Activated gamma-delta T cell treated with Interleukin-2 at 50 U/mL for 16 hours (primary cell): ENCODE data around the gene DNAAF1.
A peak's percentile ranks its signal among the peaks of the same experiment; 100 is the strongest.
"Not testable (repeated sequence)": the region's sequence is repeated elsewhere in the genome, so short reads cannot be mapped to it uniquely, and the experiment has no call there.

Experiments
- DNase-seq: peaks from one replicate; pipeline ENCODE4 v3.0.0-alpha.2; 2020

Gene DNAAF1

GRCh38 chr16:84144859-84145639 is at the start of gene DNAAF1, which contains the start of gene HSDL1:
Gene DNAAF1, plus strand, starts transcription at chr16:84145308. Its CDS starts 133 bp downstream, at chr16:84145441.
Gene HSDL1, minus strand, starts transcription at chr16:84145177. Its CDS starts 13,856 bp downstream, at chr16:84131321.
- peak; percentile 94 for DNase-seq

- DNase-seq: no peak
Measured at GRCh38 chr16:84095466-84095865, 49.6 kb upstream of the DNAAF1 start.

GRCh38 chr16:84096447-84097005 is 48.6 kb upstream of the DNAAF1 start:
- DNase-seq: no peak

GRCh38 chr16:84098939-84099338 is 46.2 kb upstream of the DNAAF1 start:
- no peak for DNase-seq

DNA sequence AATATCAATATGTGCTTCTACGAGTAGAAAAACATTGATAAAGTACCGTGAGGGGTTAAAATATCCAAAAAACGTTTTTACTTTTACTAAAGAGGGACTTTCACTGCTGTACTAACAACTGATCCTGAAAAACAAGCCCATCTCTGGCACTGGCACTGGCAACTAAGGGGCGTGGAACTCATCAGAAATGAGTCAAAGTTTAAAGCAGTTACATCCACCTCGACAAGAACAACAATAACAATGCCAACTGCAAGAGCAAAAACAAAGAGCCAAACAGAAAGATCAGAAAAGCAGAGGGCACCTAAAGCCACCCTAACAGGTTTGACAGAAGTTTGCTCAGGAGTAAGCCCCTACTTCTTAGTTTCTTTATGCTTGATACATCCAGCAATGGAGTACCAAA is 41.4 kb upstream of the DNAAF1 start:
- DNase-seq: no peak

DNA sequence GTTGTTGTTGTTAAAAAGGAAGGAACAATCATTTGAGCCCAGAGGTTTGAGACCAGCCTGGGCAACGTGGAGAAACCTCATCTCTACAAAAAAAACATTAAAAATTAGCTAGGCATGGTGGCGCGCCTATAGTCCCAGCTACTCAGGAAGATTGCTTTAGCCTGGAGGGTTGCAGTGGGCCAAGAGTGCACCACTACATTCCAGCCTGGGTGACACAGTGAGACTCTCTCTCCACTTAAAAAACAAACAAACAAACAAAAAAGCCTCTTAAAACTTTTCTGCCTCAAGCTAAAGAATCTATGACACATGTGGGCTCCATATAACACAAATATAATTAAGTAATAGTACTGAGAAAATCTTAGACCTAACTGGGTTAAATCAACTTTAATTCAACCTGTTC is 40.9 kb upstream of the DNAAF1 start:
- no peak for DNase-seq

DNA sequence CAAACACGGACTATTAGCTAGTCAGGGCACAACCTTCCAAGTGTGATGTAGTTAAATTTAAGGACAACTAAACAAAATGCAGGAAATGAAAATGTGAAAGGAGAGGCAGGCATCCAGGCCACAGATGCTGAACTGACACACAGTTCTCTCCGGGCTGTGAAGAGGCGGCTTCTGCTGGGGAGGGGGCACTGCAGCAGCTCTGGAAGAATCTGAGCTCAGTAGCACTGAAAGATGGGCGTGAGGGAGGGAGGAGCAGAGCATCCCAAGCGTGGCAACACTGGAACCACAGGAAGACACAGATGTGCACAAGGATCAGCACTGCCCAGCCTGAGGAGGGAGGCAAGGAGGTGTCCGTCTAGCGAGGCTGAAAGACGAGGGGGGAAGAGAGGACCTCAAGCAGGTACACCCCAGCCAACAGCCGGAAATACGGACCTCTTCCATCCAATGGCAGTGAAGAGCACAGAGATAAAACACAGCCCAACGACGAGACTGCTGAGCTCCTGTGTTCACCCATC is 39.8 kb upstream of the DNAAF1 start:
- DNase-seq: no peak

DNA sequence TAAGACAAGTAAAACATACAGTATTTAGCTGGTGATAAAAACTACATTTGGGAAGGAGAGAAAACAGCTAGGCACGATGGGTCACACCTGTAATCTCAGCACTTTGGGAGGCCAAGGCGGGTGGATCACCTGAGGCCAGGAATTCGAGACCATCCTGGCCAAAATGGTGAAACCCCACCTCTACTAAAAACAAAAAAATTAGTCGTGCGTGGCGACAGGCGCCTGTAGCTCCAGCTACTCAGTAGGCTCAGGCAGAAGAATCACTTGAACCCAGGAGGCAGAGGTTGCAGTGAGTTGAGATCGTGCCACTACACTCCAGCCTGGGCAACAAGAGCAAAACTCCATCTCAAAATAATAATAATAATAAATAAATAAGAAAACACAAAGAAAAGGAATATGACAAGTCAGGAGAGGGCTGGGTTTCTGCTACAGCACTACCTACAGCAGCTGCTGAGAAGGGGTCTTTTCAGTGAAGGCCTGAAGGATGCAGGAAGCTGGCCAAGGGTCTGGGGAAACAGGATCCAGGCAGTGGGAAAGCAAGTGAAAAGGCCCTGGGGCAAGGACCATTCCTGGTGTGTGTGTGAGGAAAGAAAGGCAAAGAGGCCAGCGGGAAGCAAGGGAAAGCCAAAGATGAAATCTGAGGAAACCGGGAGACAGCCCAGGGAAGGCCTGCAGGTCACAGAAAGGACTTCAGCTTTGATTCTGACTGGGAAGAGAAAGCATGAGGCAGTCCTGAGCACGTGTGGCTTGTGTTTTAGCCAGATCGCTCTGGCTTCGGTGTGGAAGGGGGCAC is 39.0 kb upstream of the DNAAF1 start:
- no peak for DNase-seq

GRCh38 chr16:84107921-84108320 is 37.2 kb upstream of the DNAAF1 start:
- DNase-seq: no peak

GRCh38 chr16:84109598-84110335 is 35.3 kb upstream of the DNAAF1 start:
- DNase-seq: no peak

GRCh38 chr16:84110527-84110926 is 34.6 kb upstream of the DNAAF1 start:
- DNase-seq: no peak

DNA sequence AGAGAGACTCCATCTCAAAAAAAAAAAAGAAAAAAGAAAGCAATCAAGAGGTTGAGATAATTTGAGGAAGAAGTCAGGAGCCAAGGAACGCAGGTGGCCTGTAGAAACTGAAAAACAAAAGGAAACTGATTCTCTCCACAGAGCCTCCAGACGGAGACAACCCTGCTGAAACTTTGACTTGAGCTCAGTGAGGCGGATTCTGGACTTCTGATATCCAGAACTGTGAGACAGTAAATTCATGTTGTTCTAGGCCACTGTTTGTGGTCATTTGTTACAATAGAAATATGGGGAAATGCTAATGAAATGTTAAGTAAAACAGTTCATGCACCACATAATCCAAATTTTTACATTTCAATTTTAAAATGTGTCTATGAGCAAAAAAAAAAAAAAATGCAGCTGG is 33.6 kb upstream of the DNAAF1 start:
- no peak for DNase-seq

DNA sequence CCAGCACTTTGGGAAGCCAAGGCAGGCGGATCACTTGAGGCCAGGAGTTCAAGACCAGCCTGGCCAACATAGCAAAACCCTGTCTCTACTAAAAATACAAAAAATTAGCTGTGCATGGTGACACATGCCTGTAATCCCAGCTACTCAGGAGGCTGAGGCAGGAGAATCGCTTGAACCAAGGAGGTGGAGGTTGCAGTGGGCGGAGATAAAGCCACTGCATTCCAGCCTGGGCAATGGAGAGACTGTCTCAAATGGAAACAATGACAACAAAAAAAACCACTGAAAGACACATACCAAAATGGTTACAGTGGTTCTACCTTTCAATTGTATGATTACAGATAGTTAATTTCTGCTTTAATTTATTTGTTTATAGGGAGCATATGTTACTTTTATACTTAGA is 33.2 kb upstream of the DNAAF1 start:
- DNase-seq: not testable (repeated sequence)

GRCh38 chr16:84115919-84116719 is 29.0 kb upstream of the DNAAF1 start:
- peak; percentile 54 for DNase-seq

GRCh38 chr16:84116720-84117493 is 28.2 kb upstream of the DNAAF1 start, which contains the start of gene MBTPS1:
Gene MBTPS1, minus strand, starts transcription at chr16:84116942. Its CDS starts 15,159 bp downstream, at chr16:84101783.
- peak; percentile 97 for DNase-seq

- DNase-seq: peak; percentile 16
Measured at GRCh38 chr16:84117494-84117843, 27.6 kb upstream of the DNAAF1 start.

DNA sequence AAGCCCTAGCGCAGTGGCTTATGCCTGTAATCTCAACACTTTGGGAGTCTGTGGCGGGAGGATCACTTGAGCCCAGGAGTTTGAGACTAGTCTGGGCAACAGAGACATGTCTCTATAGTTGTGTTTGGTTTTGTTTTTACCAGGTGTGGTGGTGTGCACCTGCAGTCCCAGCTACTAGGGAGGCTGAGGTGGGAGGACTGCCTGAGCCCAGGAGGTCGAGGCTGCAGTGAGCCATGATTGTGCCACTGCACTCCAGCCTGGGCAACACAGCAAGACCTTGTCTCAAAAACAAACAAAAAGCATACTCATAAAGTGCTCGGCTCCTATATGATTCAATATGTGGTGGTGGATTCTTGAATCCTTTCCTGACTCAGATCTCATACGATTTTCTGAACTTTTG is 26.8 kb upstream of the DNAAF1 start:
- not testable (repeated sequence) for DNase-seq

- no peak for DNase-seq
Measured at GRCh38 chr16:84119368-84119767, 25.7 kb upstream of the DNAAF1 start.

DNA sequence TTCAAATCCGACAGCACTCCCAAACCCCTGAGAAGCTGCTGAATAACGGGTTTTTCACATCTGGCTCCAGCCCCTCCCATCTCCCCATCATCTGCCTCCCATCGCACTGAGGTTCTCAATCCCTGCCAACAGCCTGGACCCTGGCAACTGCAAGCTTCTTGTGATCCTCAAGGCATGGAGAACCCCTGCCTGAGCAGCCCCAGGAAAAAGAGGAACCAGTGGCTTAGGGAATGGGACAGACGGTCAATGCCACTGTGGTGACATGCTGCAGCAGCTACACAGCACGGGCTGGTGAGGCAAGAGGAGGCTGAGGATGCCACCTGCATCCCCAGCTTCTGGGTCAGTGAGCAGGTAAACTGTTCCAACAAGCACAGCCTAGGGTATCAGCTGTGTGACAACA is 25.1 kb upstream of the DNAAF1 start:
- no peak for DNase-seq

- no peak for DNase-seq
Measured at GRCh38 chr16:84121007-84121406, 24.1 kb upstream of the DNAAF1 start.
